Activated T-helper 17 cell treated with anti-CD3 and anti-CD28 coated beads, Interleukin-2, amount 50 U/mL, for 72 hours (primary cell): ENCODE results near the gene MYLK. TPM values are rescaled to one million over a fixed set of nuclear protein-coding genes. Genes with fewer than 3 reads are reported as not detected.

ENCODE experiments used
- ATAC-seq: fragments of 150-1000 bp; cut with Tn5 transposase; replicated peaks from 2 replicates; pipeline ENCODE4 v1.10.0; 2021; ENCODE audit warnings: mild to moderate bottlenecking, moderate library complexity
- H3K27ac Mint-ChIP-seq: one replicate; pipeline ENCODE4 v1.8.0; 2022; ENCODE audit warnings: mixed read lengths
- H3K27me3 Mint-ChIP-seq: one replicate; pipeline ENCODE4 v1.8.0; 2022; ENCODE audit warnings: mixed read lengths
- H3K36me3 Mint-ChIP-seq: one replicate; pipeline ENCODE4 v1.8.0; 2022; ENCODE audit warnings: low read depth, mild to moderate bottlenecking, mixed read lengths
- H3K4me1 Mint-ChIP-seq: one replicate; pipeline ENCODE4 v1.8.0; 2022; ENCODE audit warnings: mixed read lengths
- H3K4me3 Mint-ChIP-seq: one replicate; pipeline ENCODE4 v1.8.0; 2022; ENCODE audit warnings: mild to moderate bottlenecking, mixed read lengths
- H3K9me3 Mint-ChIP-seq: one replicate; pipeline ENCODE4 v1.8.0; 2022; ENCODE audit warnings: mixed read lengths
- total RNA-seq, 2 donors: library from RNA; stranded (reverse); gene quantifications; one replicate each; pipeline ENCODE4 v1.2.3, GENCODE V29; 2022

MYLK gene
- total RNA-seq, 2 donors from 2014 or later, result 0.17 TPM; not detected in 1

DNA sequence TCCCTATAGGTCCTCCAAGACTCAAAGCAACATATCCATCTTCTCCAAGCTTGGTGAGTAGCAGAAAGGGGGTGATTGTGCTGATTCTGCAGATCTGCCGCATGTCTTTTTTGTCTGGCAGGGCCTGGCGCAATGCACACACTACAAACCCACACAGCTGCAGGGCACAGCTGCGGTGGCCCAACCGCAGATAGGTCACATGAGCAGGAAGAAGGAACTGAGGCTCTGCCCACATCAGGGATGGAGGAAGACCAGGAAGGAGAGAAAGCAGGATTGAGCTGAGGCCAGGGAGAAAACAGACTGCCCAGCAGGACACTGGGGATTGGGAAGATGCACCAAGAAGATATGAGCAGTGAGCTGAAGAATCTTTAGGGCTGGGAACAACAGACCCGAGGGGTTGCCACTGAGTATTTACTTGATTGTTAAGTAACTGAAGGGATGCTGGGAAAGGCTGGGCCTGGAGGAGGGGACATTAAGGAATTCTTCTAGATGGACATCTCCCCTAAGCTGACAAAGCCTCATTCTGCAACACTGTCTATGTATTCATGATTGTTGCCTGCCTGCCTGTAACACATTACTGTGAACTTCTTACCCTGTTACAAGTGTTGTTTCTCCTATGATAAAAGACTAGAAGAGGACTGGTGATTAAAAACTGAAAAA, 126.7 kb downstream of the MYLK start:
- ATAC-seq, result no peak
- Mint-ChIP-seq H3K27me3 (peaks cover 18% of the 10 kb centered on the region), H3K9me3 (no peaks in the 10 kb centered on the region)

DNA sequence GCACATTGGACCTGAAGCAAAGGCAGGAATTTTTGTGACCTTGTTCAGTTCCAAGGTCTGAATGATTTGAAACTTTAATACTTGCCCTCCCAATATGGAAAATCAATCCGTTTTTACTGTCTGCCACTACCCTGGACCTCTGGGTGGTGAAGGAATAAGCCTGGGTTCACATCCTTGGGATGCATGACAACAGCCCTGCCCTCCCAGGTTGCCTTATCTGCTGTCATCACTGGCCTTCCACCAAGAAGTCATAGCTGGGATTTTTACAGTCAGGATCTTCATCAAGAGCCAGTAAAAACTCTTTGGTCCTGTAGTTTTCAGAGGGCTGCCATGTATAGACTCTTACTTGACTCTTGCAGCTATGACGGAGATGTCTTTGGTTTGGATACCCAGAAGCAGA, 128.6 kb downstream of the MYLK start:
- no peak overlapping the region for H3K4me3 Mint-ChIP-seq
- no peak for ATAC-seq
- H3K4me1 Mint-ChIP-seq, result no peaks in the 10 kb centered on the region
- peaks cover 24% of the 10 kb centered on the region for H3K27me3 Mint-ChIP-seq
- no peak overlapping the region for H3K27ac Mint-ChIP-seq
- H3K36me3 Mint-ChIP-seq, result no peaks in the 10 kb centered on the region
- H3K9me3 Mint-ChIP-seq, result no peaks in the 10 kb centered on the region

More for the DNA sequence above, 126.7 kb downstream of the MYLK start:
- H3K36me3 Mint-ChIP-seq, result no peaks in the 10 kb centered on the region
- H3K27ac Mint-ChIP-seq, result no peak overlapping the region
- no peak overlapping the region for H3K4me3 Mint-ChIP-seq
- no peaks in the 10 kb centered on the region for H3K4me1 Mint-ChIP-seq

DNA sequence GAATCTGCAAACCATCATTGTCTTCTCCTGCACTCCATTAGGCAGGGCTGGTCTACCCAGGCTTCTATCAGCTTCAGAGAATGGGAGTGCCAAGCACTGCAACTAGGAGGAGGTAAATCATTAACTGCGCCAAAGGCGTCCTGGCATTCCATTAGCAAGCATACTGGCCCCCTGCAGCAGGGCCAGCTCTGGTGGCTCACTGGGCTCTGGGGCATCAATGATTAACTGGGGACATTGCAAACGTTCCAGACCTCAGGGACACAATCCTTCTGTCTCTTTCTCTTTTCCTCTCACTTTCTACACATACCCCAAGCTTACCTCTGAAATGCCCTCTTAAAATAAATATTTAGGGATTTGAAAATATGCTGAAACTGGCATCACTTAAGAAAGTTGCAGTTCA, 129.0 kb downstream of the MYLK start:
- Mint-ChIP-seq H3K4me1 (no peaks in the 10 kb centered on the region), H3K36me3 (no peaks in the 10 kb centered on the region), H3K9me3 (no peaks in the 10 kb centered on the region), H3K27ac (no peak overlapping the region), H3K4me3 (no peak overlapping the region), H3K27me3 (peaks cover 27% of the 10 kb centered on the region)
- ATAC-seq, result no peak

GRCh38 chr3:123753286-123753685, 130.8 kb downstream of the MYLK start:
- no peak for ATAC-seq
- no peaks in the 10 kb centered on the region for H3K36me3 Mint-ChIP-seq
- H3K4me3 Mint-ChIP-seq, result no peak overlapping the region
- H3K27ac Mint-ChIP-seq, result no peak overlapping the region
- H3K27me3 Mint-ChIP-seq, result peaks cover 21% of the 10 kb centered on the region
- no peaks in the 10 kb centered on the region for H3K4me1 Mint-ChIP-seq
- no peaks in the 10 kb centered on the region for H3K9me3 Mint-ChIP-seq

DNA sequence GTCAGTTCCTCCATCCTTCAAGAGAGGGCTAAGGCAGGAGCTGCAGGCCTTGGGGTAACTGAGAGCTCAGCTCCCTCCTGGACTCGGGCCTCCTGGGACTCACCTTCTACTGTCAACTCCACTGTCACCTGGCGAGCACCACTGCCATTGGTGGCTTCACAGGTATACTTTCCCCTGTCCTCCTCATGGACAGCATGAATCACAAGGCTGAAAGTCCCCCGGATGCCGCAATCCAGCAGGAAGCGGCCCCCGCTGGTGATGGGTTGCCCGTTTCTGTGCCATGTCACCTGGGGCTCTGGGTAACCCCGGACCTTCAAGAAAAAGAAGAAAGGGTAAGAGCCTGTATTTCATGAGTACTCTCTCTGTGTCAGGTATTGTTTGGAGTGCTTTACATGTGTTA, 131.9 kb downstream of the MYLK start:
- Mint-ChIP-seq H3K9me3 (no peaks in the 10 kb centered on the region), H3K4me1 (no peaks in the 10 kb centered on the region), H3K27ac (no peak overlapping the region), H3K36me3 (no peaks in the 10 kb centered on the region), H3K4me3 (no peak overlapping the region), H3K27me3 (peaks cover 17% of the 10 kb centered on the region)
- ATAC-seq, result no peak

DNA sequence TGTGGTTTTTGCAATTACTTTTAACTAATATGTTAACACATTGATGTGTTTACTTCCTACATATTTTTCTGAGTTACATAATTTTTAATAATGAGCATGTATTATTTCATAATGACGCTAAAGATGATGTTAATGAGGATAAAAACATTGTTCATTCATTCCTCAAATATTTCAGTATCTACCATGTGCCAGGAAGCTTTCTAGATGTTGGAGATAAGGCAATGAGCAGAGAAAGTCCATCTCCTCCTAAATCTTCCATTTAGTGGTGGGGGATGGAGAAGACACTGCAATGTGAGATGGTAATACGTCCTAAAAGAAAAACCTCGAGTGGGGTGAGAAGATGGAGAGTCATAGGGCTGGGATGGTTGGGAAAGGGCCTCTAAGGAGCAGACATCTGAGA, 132.7 kb downstream of the MYLK start:
- Mint-ChIP-seq H3K36me3 (no peaks in the 10 kb centered on the region), H3K4me3 (no peak overlapping the region), H3K27ac (no peak overlapping the region), H3K9me3 (no peaks in the 10 kb centered on the region), H3K4me1 (no peaks in the 10 kb centered on the region), H3K27me3 (peaks cover 15% of the 10 kb centered on the region)
- ATAC-seq, result no peak

DNA sequence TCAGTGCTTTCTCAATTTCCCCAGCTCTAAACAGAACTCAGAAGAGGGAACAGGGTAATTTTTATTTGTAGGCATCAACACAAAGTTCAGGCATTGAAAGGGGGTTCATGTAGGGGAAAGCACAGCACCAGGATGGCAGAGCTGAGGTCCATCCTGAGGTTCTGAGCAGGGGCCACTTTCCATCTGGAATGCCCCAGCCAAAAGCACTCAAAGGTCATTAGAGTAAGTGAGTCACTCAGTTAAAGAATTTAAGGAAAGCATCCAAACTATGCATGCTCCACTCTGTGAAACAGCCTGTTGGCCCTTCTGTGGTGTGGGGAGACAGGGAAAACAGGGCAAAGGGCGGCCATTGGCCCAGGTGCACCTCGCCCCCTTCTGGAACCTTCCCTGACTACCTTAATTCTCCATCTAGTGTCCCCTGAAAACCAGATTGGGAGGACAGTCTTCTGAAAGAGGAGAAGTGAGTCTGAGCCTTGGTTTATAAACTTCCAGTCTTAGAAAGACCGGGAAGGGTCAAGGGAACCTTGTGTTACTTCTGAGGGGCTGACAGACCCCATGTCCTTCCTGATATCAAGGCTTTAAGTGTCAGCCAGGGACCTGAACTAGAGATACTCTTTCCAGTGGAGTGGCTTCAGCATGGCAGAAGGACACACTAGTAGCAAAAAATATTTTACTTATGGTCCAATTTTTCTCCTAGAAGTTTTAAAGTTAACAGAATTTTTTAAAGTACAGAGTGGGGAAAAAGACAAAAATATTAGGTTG, 133.3 kb downstream of the MYLK start:
- H3K27me3 Mint-ChIP-seq, result peaks cover 14% of the 10 kb centered on the region
- no peaks in the 10 kb centered on the region for H3K9me3 Mint-ChIP-seq
- no peak overlapping the region for H3K27ac Mint-ChIP-seq
- no peak for ATAC-seq
- no peaks in the 10 kb centered on the region for H3K36me3 Mint-ChIP-seq
- no peaks in the 10 kb centered on the region for H3K4me1 Mint-ChIP-seq
- no peak overlapping the region for H3K4me3 Mint-ChIP-seq

DNA sequence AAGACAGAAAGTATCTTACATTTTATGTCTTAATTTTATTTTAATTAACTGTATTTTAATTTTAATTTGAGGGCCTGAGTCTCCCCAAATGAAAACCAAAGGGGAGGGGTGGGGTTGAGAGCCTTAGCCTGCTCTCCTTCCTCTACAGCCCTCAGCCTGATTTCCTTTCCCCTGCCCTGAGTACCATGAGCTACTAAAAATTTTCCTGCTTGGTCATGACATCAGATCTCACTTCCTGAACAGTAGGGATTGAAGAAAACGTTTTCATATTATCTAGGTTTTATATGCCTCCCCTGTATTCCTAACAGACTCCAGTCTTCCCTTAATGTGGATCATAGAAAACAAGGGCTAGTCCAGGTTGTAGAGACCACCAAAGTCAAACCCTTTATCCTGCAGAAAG, 133.9 kb downstream of the MYLK start:
- Mint-ChIP-seq H3K9me3 (no peaks in the 10 kb centered on the region), H3K27ac (no peak overlapping the region), H3K4me1 (no peaks in the 10 kb centered on the region), H3K36me3 (no peaks in the 10 kb centered on the region), H3K27me3 (peaks cover 12% of the 10 kb centered on the region), H3K4me3 (no peak overlapping the region)
- ATAC-seq, result no peak

DNA sequence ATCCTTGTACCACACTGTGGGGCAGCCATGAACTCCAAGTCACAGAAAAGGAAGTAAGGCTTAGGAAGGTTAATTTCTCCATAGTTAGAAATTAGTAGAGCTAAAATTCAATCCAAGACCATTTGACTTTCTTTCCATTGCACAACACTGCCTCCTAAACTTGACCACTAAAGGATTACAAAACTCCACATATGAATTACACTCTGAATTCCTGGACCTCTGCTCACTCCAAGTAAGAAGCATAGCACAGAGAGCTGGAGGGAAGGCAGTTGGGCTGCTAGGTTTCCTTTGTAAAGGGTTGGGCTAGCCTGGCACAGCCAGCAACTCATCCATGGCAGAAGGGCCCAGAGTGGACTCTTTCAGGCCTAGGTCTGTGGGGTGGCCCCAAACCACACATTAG, 134.4 kb downstream of the MYLK start:
- ATAC-seq, result no peak
- no peaks in the 10 kb centered on the region for H3K36me3 Mint-ChIP-seq
- H3K4me1 Mint-ChIP-seq, result no peaks in the 10 kb centered on the region
- no peak overlapping the region for H3K4me3 Mint-ChIP-seq
- H3K9me3 Mint-ChIP-seq, result no peaks in the 10 kb centered on the region
- H3K27ac Mint-ChIP-seq, result no peak overlapping the region
- H3K27me3 Mint-ChIP-seq, result peaks cover 9% of the 10 kb centered on the region

GRCh38 chr3:123745184-123745855, 138.8 kb downstream of the MYLK start:
- no peaks in the 10 kb centered on the region for H3K9me3 Mint-ChIP-seq
- H3K4me1 Mint-ChIP-seq, result no peaks in the 10 kb centered on the region
- ATAC-seq, result no peak
- no peaks in the 10 kb centered on the region for H3K36me3 Mint-ChIP-seq
- H3K27me3 Mint-ChIP-seq, result peaks cover 1% of the 10 kb centered on the region
- no peak overlapping the region for H3K27ac Mint-ChIP-seq
- H3K4me3 Mint-ChIP-seq, result no peak overlapping the region

GRCh38 chr3:123744064-123744463, 140.1 kb downstream of the MYLK start:
- no peak for ATAC-seq
- Mint-ChIP-seq H3K27me3 (no peaks in the 10 kb centered on the region), H3K27ac (no peak overlapping the region), H3K9me3 (no peaks in the 10 kb centered on the region), H3K36me3 (no peaks in the 10 kb centered on the region), H3K4me3 (no peak overlapping the region), H3K4me1 (no peaks in the 10 kb centered on the region)

GRCh38 chr3:123743121-123743520, 141.0 kb downstream of the MYLK start:
- Mint-ChIP-seq H3K27ac (no peak overlapping the region), H3K9me3 (no peaks in the 10 kb centered on the region), H3K4me1 (no peaks in the 10 kb centered on the region), H3K4me3 (no peak overlapping the region), H3K27me3 (no peaks in the 10 kb centered on the region), H3K36me3 (no peaks in the 10 kb centered on the region)
- no peak for ATAC-seq

GRCh38 chr3:123741041-123741511, 143.1 kb downstream of the MYLK start:
- no peak overlapping the region for H3K4me3 Mint-ChIP-seq
- H3K36me3 Mint-ChIP-seq, result no peaks in the 10 kb centered on the region
- H3K4me1 Mint-ChIP-seq, result no peaks in the 10 kb centered on the region
- ATAC-seq, result no peak
- no peak overlapping the region for H3K27ac Mint-ChIP-seq
- H3K27me3 Mint-ChIP-seq, result peaks cover 3% of the 10 kb centered on the region
- no peaks in the 10 kb centered on the region for H3K9me3 Mint-ChIP-seq

DNA sequence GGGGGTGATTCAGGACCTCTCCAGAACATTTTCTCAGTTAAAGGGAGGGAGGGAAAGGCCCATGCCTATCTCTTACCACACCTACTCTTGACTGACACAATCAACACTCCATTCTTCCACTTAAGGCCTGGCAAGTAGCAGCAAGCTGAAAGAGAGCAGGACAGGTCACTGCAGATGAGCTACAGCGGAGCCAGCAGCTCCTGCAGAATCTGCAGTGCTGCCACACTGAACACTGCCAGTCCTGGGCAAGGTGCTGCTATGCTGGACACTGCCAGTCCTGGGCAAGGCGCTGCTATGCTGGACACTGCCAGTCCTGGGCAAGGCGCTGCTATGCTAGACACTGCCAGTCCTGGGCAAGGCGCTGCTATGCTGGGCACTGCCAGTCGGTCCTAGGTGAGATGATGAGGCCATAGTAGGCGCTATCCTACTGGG, 143.7 kb downstream of the MYLK start:
- Mint-ChIP-seq H3K27ac (no peak overlapping the region), H3K9me3 (no peaks in the 10 kb centered on the region), H3K4me3 (no peak overlapping the region), H3K4me1 (no peaks in the 10 kb centered on the region), H3K27me3 (peaks cover 4% of the 10 kb centered on the region), H3K36me3 (no peaks in the 10 kb centered on the region)
- no peak for ATAC-seq

DNA sequence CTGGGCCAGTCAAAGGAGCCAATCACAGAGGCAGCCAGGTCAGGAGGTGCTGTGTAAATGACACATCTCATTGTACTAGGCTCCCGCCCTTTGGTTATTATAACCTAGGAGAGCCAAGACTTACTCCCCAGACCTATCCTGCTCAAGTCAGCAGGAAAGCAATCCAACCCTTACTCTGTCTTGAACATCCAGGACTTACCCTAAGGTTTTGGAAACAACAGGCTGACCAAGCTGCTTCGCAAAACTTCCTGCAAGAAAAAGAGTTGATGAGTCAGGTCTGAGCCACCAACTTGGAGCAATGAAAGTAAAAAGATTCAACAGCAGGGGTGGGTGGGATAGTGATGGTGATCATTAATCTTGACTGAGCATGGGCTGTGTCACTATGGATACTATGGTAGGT, 144.4 kb downstream of the MYLK start:
- ATAC-seq, result no peak
- Mint-ChIP-seq H3K36me3 (no peaks in the 10 kb centered on the region), H3K4me1 (no peaks in the 10 kb centered on the region), H3K4me3 (no peak overlapping the region), H3K9me3 (no peaks in the 10 kb centered on the region), H3K27me3 (peaks cover 8% of the 10 kb centered on the region), H3K27ac (no peak overlapping the region)
